Measurements from ENCODE around the gene DNAJC3.

DNAJC3 gene

GRCh38 chr13:95652821-95653220 lies 24.1 kb upstream of the DNAJC3 start:
- Histone ChIP-seq H2AFZ (ENCODE audit: low read length) (no peak overlapping the region), H3K4me3 (ENCODE audit: low read length, poor library complexity, severe bottlenecking) (no peak overlapping the region), H3K4me1 (ENCODE audit: insufficient read depth, low read length, poor library complexity, severe bottlenecking) (no peaks in the 10 kb centered on the region), H3K9me3 (ENCODE audit: insufficient read depth, low read depth, low read length) (no peaks in the 10 kb centered on the region), H4K20me1 (ENCODE audit: insufficient read depth, low read length, poor library complexity, severe bottlenecking) (no peaks in the 10 kb centered on the region), H3K4me2 (ENCODE audit: low read depth, low read length, poor library complexity, severe bottlenecking) (no peak overlapping the region), H3K27me3 (ENCODE audit: insufficient read depth, low read length, poor library complexity, severe bottlenecking) (no peaks in the 10 kb centered on the region), H3F3A (ENCODE audit: low read depth) (no peaks in the 10 kb centered on the region), H3K9me2 (replicated peaks; ENCODE audit: low read depth, low read length) (no peaks in the 10 kb centered on the region), H3K36me3 (ENCODE audit: insufficient read depth, low read length) (no peaks in the 10 kb centered on the region), H3K79me2 (ENCODE audit: insufficient read depth, low read length) (no peaks in the 10 kb centered on the region), H3K9ac (ENCODE audit: low read depth, low read length, poor library complexity, severe bottlenecking) (no peak overlapping the region)
- no peak for TF ChIP-seq CTCF (conservative IDR thresholded peaks at IDR 0.05; ENCODE audit: low read length)
- no peak for TF ChIP-seq EZH2phosphoT487 (IDR thresholded peaks at IDR 0.05; ENCODE audit: borderline replicate concordance)

GRCh38 chr13:95656386-95657015 lies 20.4 kb upstream of the DNAJC3 start:
- Histone ChIP-seq H3K36me3 (ENCODE audit: insufficient read depth, low read length) (no peaks in the 10 kb centered on the region), H3K4me1 (ENCODE audit: insufficient read depth, low read length, poor library complexity, severe bottlenecking) (no peaks in the 10 kb centered on the region), H3F3A (ENCODE audit: low read depth) (no peaks in the 10 kb centered on the region), H4K20me1 (ENCODE audit: insufficient read depth, low read length, poor library complexity, severe bottlenecking) (no peaks in the 10 kb centered on the region), H3K9ac (ENCODE audit: low read depth, low read length, poor library complexity, severe bottlenecking) (no peak overlapping the region), H2AFZ (ENCODE audit: low read length) (no peak overlapping the region), H3K4me2 (ENCODE audit: low read depth, low read length, poor library complexity, severe bottlenecking) (no peak overlapping the region), H3K9me2 (replicated peaks; ENCODE audit: low read depth, low read length) (no peaks in the 10 kb centered on the region), H3K4me3 (ENCODE audit: low read length, poor library complexity, severe bottlenecking) (no peak overlapping the region), H3K27me3 (ENCODE audit: insufficient read depth, low read length, poor library complexity, severe bottlenecking) (no peaks in the 10 kb centered on the region), H3K79me2 (ENCODE audit: insufficient read depth, low read length) (no peaks in the 10 kb centered on the region), H3K9me3 (ENCODE audit: insufficient read depth, low read depth, low read length) (no peaks in the 10 kb centered on the region)
- TF ChIP-seq EZH2phosphoT487 (IDR thresholded peaks at IDR 0.05; ENCODE audit: borderline replicate concordance) (no peak), CTCF (conservative IDR thresholded peaks at IDR 0.05; ENCODE audit: low read length) (no peak)

GRCh38 chr13:95659500-95659899 lies 17.4 kb upstream of the DNAJC3 start:
- no peaks in the 10 kb centered on the region for H3K9me3 ChIP-seq (ENCODE audit: insufficient read depth, low read depth, low read length)

More at GRCh38 chr13:95659500-95659899, 17.4 kb upstream of the DNAJC3 start:
- Histone ChIP-seq H3K79me2 (ENCODE audit: insufficient read depth, low read length) (no peaks in the 10 kb centered on the region), H3K4me3 (ENCODE audit: low read length, poor library complexity, severe bottlenecking) (no peak overlapping the region), H3K9ac (ENCODE audit: low read depth, low read length, poor library complexity, severe bottlenecking) (no peak overlapping the region), H3F3A (ENCODE audit: low read depth) (no peaks in the 10 kb centered on the region), H3K4me2 (ENCODE audit: low read depth, low read length, poor library complexity, severe bottlenecking) (no peak overlapping the region), H3K9me2 (replicated peaks; ENCODE audit: low read depth, low read length) (no peaks in the 10 kb centered on the region), H4K20me1 (ENCODE audit: insufficient read depth, low read length, poor library complexity, severe bottlenecking) (no peaks in the 10 kb centered on the region), H3K36me3 (ENCODE audit: insufficient read depth, low read length) (no peaks in the 10 kb centered on the region), H3K27me3 (ENCODE audit: insufficient read depth, low read length, poor library complexity, severe bottlenecking) (no peaks in the 10 kb centered on the region), H2AFZ (ENCODE audit: low read length) (no peak overlapping the region), H3K4me1 (ENCODE audit: insufficient read depth, low read length, poor library complexity, severe bottlenecking) (no peaks in the 10 kb centered on the region)
- TF ChIP-seq EZH2phosphoT487 (IDR thresholded peaks at IDR 0.05; ENCODE audit: borderline replicate concordance) (no peak), CTCF (conservative IDR thresholded peaks at IDR 0.05; ENCODE audit: low read length) (no peak)
